Mammary epithelial cell (primary cell): ENCODE measurements around the gene PMF1.

Source experiments
- EZH2 ChIP-seq: IDR thresholded peaks from 2 replicates; pipeline ENCODE4 v1.6.1; 2012; ENCODE audit warnings: low read length, inconsistent platforms, borderline replicate concordance
- TF ChIP-seq, protein P1 (sequence below), 2 donors: IDR thresholded peaks in 1 of 2; conservative IDR thresholded peaks in 1 of 2; 2 replicates each; pipeline ENCODE4 v1.5.1; 2011 to 2012; ENCODE audit warnings: inconsistent platforms in 2 of 2, low read length in 2 of 2, mild to moderate bottlenecking in 2 of 2, control low read depth in 1 of 2, low read depth in 1 of 2; ENCODE audit not compliant: insufficient read depth in 1 of 2; ENCODE audit errors: extremely low read depth in 1 of 2

DNA sequence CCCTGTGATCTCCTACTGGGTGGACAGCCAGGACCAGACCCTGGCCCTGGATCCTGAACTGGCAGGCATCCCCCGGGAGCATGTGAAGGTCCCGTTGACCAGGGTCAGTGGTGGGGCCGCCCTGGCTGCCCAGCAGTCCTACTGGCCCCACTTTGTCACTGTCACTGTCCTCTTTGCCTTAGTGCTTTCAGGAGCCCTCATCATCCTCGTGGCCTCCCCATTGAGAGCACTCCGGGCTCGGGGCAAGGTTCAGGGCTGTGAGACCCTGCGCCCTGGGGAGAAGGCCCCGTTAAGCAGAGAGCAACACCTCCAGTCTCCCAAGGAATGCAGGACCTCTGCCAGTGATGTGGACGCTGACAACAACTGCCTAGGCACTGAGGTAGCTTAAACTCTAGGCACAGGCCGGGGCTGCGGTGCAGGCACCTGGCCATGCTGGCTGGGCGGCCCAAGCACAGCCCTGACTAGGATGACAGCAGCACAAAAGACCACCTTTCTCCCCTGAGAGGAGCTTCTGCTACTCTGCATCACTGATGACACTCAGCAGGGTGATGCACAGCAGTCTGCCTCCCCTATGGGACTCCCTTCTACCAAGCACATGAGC, 36.1 kb upstream of the PMF1 start:
- TF ChIP-seq, protein P1, sequence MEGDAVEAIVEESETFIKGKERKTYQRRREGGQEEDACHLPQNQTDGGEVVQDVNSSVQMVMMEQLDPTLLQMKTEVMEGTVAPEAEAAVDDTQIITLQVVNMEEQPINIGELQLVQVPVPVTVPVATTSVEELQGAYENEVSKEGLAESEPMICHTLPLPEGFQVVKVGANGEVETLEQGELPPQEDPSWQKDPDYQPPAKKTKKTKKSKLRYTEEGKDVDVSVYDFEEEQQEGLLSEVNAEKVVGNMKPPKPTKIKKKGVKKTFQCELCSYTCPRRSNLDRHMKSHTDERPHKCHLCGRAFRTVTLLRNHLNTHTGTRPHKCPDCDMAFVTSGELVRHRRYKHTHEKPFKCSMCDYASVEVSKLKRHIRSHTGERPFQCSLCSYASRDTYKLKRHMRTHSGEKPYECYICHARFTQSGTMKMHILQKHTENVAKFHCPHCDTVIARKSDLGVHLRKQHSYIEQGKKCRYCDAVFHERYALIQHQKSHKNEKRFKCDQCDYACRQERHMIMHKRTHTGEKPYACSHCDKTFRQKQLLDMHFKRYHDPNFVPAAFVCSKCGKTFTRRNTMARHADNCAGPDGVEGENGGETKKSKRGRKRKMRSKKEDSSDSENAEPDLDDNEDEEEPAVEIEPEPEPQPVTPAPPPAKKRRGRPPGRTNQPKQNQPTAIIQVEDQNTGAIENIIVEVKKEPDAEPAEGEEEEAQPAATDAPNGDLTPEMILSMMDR (conservative IDR thresholded peaks at IDR 0.05 in 1 of 2, IDR thresholded peaks at IDR 0.05 in 1 of 2; ENCODE audit: extremely low read depth in 1 of 2, insufficient read depth in 1 of 2, low read depth in 1 of 2, low read length in 2 of 2), result no peak
- TF ChIP-seq EZH2, result no peak
